Measurements from ENCODE around the gene MINDY1.
A peak's percentile ranks its signal among the peaks of the same experiment; 100 is the strongest.

Gene MINDY1, protein sequence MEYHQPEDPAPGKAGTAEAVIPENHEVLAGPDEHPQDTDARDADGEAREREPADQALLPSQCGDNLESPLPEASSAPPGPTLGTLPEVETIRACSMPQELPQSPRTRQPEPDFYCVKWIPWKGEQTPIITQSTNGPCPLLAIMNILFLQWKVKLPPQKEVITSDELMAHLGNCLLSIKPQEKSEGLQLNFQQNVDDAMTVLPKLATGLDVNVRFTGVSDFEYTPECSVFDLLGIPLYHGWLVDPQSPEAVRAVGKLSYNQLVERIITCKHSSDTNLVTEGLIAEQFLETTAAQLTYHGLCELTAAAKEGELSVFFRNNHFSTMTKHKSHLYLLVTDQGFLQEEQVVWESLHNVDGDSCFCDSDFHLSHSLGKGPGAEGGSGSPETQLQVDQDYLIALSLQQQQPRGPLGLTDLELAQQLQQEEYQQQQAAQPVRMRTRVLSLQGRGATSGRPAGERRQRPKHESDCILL

DNA sequence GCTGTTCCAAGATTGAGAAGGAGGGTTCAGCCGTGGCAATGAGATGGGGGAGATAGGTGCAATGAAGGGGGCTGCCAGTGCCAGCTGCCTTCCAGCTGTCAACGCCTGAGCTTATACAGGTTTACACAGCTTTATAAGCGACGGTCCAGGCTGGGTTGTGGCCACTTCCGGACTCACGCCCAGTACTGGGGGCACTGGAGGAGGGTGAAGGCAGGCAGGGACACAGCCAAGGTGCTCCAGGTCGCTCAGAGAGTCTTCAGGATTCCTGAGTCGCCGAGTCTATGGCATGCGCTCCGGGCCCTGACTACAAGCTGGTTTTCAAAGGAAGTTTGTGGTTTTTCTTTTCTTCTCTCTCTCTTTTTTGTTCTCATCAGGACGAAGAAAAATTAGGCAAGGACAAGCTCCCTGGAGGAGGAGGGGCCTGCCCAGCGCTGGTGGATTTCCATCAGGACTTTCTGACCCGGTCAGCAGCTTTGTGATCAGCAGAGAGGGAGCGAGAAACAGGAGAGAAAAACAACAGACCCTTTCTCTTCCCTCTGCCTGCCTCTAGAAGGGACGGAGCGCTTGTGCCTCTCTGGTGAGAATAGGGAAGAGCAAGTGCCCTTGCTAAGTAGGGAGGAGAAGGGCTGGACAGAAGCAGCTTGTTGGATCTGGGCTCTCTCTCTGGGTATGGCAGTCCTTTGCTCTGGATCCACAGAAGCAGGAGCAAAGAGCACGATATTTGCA is at the start of gene MINDY1:
Gene MINDY1 (minus strand): TSS at position 576 of the 726 bp plus-strand sequence. CDS start 4,285 bp downstream, outside the sequence.
- DNase-seq (ENCODE audit: low read depth): peak; percentile 77

DNA sequence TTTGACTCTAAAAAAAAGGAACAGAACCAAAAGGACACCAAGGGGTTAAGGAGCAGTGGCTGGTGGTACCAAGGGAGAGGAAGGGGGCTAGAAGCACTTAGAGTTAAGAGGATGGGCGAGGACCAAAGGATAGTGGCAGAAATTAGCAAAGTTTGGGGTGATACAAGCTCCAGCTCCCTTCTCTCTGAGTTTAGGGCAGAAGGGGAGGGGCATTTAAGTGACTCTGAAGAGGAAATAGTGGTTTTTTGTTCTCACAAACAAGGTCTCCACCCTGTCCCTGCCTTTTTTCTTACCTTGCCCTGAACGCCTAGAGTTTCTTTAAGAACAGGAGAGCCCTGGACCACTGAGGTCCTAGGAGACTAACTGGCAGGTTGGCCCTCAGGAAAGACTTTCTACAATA is 49.4 kb upstream of the MINDY1 start:
- no peak for DNase-seq (ENCODE audit: low read depth)

DNA sequence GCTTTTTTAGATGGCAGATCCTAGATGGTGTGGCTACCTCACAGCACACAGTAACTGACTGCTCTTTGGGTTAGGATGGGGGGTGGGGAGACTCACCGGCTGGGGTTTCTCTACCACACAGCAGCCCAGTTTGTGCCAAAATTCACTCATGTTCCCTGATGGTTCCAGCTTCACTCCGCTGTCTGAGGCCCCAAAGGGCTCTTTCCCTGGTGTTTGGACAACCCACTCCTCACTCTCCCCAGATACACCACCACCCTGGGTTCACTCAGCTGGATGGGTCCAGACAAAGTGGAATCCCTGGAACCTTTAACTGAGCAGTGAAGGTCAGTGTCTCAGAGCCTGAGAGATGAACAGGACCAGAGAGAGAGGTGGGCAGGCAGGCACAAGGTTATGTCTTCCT is 48.9 kb upstream of the MINDY1 start:
- no peak for DNase-seq (ENCODE audit: low read depth)

DNA sequence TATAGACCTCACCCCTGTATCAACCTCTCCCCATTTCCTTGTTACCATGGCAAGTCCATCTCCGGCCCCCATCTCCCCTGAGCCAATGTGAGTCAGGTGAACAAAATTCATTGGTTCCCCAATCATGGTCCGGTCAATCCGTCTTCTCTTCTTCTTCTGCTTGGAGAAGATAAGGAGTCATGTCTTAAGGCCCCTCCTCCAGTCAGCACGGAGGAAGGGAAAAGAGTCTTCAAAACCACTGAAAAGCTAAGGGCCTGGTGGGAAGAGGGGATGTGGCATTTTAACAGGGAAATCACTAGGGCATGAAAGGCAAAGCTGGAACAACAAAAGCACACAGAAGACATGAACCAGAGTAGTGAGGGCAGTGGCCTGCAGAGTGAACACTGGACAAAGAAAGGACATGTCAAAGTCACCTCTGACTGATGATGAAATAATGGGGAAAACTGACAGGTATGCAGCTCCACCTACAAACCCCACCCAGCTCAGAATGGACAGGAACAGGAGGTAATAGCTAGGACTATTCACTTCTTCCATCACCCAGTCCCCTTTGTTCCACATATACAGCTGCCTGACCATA is 48.4 kb upstream of the MINDY1 start:
- no peak for DNase-seq (ENCODE audit: low read depth)

DNA sequence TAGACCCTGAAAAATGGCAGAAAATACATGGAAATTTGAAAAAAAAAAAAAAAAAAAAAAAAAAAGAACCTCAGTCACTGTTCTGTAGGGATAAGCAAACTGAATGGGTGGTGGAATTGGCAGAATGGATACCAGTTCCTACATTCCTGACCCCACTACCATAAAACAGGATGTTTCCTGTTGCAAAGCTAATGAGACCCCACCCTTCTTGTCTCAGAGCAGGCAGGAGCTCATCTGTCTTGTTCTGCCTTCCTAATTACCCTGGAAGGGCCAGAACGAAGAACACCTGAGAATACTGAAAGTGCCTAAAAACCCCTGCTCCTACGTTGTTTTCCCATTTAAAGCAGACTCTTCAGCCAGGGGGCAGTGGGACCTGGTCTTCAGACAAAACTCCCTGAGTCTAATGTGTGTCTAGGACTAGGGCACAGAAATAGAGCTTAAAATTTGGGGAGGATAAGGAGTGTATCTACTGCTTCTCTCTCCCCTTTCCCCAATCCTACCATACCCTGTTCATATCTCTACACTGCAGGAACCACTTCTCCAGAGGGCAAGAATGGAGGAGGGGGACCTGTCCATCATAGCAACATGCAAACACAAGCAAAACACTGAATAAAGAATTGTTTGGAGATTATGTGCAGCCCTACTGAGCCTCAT is 44.8 kb upstream of the MINDY1 start:
- no peak for DNase-seq (ENCODE audit: low read depth)

DNA sequence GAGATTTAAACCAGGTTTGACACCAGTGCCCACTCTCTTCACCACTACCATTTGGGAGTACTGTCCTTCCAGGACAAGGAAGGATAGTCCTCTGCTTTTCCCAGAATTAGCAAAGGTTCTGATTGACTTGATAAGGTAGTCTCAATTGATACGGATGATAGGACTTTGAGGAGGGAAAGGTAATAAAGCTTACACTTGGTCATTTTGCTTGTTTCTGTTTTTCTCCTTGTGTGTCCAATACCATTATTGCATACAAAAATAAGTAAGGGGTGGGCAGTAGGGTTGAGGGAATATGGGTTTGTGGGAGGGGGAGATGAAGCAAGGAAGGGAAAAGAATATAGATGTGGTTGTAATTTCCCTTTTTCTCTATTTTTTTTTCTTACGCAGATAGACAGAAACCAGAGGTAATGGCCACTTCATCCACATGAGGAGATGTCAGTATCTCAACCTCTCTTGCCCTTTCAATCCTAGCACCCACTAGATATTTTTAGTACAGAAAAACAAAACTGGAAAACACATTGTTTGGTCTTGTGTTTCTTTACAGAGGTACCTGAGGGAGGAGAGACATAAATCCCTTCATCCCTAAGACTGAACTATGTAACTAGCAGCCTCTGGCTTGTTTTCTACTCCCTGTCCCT is 43.5 kb upstream of the MINDY1 start:
- no peak for DNase-seq (ENCODE audit: low read depth)

DNA sequence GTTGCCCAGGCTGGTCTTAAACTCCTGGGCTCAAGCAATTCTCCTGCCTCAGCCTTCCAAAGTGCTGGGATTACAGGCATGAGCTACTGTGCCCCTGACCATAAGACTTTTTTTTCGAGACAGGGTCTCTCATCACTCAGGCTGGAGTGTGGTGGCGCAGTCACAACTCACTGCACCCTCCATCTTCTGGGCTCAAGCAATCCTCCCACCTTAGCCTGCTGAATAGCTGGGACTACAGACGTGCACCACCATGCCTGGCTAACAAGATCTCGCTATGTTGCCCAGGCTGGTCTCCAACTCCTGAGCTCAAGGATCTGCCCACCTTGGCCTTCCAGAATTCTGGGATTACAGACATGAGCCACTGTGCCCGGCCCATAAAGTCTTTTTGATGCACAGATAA is 42.8 kb upstream of the MINDY1 start:
- no peak for DNase-seq (ENCODE audit: low read depth)

DNA sequence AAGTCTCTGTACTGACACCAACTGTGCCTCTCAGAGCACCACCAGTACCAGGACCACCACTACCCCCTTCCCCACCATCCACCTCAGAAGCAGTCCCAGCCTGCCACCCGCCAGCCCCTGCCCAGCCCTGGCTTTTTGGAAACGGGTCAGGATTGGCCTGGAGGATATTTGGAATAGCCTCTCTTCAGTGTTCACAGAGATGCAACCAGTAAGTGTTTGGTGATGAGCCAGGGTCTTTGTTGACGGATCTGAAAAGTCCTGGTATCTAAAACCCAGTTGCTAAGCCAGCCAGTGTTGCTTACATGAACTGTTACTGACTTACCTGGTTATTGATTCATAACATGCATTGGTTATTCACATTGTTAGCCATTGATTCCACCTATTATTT is 41.9 kb upstream of the MINDY1 start:
- no peak for DNase-seq (ENCODE audit: low read depth)

DNA sequence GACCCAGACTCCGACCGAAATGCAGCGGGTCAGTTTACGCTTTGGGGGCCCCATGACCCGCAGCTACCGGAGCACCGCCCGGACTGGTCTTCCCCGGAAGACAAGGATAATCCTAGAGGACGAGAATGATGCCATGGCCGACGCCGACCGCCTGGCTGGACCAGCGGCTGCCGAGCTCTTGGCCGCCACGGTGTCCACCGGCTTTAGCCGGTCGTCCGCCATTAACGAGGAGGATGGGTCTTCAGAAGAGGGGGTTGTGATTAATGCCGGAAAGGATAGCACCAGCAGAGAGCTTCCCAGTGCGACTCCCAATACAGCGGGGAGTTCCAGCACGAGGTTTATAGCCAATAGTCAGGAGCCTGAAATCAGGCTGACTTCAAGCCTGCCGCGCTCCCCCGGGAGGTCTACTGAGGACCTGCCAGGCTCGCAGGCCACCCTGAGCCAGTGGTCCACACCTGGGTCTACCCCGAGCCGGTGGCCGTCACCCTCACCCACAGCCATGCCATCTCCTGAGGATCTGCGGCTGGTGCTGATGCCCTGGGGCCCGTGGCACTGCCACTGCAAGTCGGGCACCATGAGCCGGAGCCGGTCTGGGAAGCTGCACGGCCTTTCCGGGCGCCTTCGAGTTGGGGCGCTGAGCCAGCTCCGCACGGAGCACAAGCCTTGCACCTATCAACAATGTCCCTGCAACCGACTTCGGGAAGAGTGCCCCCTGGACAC is 41.4 kb upstream of the MINDY1 start:
- DNase-seq (ENCODE audit: low read depth): peak; percentile 46

DNA sequence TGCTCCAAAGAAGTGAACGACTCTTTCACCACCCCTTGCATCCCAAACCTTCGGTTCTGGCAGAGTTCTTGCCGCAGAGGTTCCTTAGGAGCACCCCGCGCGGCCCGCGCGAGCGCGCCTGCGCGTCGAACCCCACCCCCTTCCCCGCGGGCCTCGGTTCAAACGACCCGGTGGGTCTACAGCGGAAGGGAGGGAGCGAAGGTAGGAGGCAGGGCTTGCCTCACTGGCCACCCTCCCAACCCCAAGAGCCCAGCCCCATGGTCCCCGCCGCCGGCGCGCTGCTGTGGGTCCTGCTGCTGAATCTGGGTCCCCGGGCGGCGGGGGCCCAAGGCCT is 40.9 kb upstream of the MINDY1 start, which contains the start of gene C1orf56:
Gene C1orf56 (plus strand): TSS at position 161 of the 334 bp plus-strand sequence. CDS start 97 bp downstream, at position 258.
- DNase-seq (ENCODE audit: low read depth): no peak

DNA sequence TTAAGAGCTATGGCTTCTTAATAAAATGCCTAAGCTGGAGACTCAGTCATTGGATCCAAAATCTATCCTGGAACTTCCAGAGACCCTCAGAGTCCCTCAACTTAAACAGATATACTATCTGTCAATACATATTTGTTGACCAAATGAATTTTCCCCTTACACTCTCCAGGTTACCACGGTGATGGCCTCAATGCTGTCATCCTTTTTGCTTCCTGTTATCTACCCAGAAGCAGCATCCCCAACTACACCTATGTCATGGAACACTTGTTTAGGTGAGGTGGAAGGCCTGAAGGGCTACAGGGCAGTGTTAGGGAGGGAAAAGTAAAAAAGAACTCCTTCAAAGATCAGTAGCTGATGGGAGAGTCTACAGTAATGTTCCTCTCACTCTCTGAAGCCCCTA is 36.5 kb upstream of the MINDY1 start:
- DNase-seq (ENCODE audit: low read depth): no peak

DNA sequence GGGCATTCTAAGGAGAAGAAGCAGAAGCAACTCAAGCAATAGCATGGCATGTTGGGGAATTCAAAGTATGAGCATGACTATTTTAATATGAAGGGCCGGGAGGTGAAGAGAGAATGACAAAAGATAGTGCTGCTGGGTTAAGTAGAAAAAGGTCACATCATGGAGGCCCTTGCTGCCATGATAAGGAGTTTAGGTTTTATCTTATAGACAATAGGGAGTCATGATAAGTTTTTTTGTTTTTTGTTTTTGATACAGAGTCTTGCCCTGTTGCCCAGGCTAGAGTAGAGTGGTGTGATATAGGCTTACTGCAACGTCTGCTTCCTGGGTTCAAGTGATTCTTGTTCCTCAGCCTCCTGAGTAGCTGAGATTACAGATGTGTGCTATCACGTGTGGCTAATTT is 32.8 kb upstream of the MINDY1 start:
- DNase-seq (ENCODE audit: low read depth): no peak

DNA sequence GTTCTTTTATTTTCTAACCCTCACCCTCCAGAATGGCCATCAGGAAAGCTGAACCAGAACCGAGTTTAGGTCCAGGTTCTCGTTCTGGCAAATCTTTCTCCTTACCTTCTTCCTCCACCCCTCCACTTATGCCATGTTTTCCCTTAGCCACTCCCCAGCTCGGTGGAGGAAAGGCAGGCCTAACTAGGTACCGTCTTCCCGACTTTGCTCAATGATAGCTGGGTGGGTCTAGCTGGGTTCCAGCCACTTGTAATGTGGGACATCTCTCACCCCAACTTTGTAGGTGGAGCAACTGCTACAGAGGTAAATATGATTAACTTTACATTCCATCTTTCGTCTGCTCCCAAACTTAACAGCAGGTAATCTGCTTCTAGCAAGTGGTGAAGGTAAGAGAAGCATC is 30.3 kb upstream of the MINDY1 start:
- no peak for DNase-seq (ENCODE audit: low read depth)

DNA sequence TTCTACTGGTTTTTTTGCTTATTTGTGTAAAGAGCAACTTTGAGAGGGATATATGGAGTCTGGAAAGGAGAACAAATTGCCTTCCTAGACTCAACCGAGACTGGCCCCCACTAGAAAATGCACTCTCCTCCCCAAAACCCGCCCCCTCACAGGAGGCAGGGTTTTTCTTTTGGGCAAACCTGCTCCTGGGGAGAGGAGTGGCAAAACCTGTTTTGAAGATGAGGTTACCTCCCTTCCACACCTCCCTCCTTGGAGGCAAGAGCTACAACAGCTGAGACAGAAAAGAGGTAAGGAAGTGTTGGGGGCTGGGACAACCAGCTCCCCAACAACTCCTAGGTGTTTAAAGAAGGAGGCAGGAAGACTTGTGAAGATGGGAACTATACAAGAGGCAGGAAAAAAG is 29.7 kb upstream of the MINDY1 start, which contains the start of gene BNIPL:
Gene BNIPL (plus strand): TSS at position 231 of the 400 bp plus-strand sequence. CDS start 140 bp downstream, at position 371.
- DNase-seq (ENCODE audit: low read depth): no peak

DNA sequence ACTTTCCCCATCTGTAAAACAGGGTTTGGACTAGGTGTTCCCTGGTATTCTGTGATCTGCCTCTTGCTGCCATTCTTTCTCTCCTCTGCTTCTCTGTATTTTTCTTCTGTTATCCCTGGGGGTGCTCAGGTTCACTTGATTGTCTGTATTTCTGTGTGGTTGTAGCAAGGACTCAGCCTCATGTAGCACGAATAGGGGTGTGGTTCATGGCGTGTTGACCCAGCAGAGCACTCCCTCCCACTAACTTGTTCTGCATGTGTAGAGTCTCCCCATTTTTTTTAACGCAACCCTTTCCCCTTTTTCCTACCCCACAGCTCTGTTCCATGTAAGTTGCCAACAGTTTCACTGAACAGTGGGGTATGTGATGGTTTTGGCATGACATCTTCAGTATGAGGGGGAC is 28.5 kb upstream of the MINDY1 start:
- DNase-seq (ENCODE audit: low read depth): no peak

DNA sequence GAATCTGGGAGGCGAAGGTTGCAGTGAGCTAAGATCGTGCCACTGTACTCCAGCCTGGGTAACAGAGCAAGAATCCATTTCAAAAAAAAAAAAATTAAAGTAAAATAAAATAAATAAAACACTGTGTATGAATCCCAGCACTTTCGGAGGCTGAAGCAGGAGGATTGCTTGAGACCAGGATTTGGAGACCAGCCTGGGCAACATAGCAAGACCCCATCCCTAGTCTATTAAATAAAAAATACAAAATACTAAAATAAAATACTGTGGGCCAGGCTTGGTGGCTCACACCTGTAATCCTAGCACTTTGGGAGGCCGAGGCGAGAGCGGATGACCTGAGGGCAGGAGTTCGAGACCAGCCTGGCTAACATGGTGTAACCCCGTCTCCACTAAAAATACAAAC is 25.5 kb upstream of the MINDY1 start:
- no peak for DNase-seq (ENCODE audit: low read depth)

DNA sequence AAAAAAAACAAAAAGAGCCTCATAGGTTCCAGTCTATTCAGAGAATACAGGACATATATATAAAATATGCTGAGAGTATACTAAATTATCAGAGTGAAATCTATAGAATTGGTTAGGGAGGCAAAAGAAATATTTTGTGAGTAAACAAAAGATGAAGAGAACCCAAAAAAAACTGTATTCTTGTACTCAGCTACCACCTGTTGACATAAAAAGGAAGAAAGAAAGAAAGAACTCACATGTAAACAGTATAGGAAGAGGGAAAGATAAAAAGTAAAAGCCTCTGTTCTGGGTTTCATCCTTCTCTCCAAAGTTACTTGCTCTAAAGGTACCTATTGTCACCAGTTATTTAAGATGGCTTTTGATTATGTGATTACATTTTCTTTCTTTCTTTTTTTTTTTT is 19.8 kb upstream of the MINDY1 start:
- DNase-seq (ENCODE audit: low read depth): no peak

DNA sequence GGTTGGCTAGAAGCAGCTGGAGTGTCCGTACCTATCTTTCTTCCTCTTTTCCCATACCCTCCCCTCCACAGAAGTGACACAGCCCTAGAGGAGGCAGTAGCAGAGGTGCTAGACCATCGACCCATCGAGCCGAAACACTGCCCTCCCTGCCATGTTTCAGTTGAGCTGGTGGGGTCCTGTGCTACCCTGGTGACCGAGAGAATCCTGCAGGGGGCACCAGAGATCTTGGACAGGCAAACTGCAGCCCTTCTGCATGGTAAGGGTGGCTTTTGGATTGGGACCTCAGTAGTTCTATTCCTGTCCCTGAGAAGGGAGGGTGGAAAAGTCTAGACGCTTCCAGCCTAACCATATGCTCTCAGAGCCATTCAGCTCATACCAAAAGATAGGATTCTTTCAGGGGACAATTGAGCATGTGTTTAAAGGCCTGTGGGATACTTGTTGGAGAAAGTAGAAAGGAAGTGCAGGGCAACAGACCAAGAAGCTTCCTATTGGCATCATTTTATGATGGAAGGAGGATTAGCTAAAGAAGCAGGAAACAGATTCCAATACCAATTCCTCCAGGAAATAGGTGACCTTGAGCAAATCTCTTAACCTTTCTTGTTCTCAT is 17.9 kb upstream of the MINDY1 start:
- peak; percentile 38 for DNase-seq (ENCODE audit: low read depth)

DNA sequence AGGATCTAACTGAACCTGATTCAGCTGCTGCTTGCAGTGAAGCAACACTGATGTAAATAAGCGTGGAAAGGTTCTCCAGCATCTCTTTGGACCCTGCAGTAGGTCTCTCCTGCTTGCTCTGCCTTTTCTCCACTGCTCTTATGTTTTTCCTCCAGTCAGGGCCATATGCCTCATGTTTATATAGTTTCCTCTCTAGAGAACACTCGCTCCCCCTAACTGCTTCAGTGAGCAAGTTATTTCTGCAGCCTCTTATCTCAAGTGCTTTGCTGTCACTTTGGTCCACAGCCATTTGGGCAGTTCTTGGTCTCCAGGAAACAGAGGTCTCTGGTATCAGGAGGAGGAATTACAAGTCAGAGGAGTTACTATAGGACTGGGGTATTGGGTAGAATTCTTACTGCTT is 6.8 kb upstream of the MINDY1 start:
- DNase-seq (ENCODE audit: low read depth): no peak

DNA sequence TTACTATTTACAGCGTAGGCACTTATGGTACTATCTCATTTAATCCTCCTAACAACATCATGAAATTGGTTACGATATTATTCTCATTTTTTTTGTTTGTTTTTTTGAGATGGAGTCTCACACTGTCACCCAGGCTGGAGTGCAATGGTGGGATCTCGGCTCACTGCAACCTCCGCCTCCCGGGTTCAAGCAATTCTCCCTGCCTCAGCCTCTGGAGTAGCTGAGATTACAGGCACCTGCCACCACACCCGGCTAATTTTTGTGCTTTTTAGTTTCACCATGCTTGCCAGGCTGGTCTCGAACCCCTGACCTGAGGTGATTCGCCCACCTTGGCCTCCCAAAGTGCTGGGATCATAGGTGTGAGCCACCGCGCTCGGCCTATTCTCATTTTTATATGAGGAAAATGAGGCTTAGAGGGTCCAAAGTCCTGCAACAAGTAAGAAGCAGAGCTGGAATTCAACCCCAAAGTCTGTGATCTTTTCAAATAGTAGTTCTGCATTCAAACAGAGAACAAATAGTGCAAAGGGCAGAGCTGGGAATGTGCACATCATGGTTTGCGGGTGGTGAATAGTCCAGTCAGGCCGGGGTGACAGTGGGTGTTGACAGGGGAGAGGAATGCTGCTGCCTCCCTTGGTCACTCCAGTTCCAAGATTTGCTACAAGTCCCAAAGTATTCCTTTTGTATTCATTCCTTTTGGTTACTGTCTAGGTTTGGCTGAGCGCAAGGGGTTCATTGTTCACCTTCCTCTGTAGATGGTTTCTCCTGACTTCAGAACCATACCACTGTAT is 6.2 kb upstream of the MINDY1 start:
- no peak for DNase-seq (ENCODE audit: low read depth)

Data from GM04504 (cell line).